Stimulated activated CD4-positive, alpha-beta T cell treated with anti-CD3 and anti-CD28 coated beads, Interleukin-12 subunit alpha, Interleukin-12 subunit beta, amount 100 ng/mL, for 48 hours (primary cell): ENCODE measurements around the gene GJB2.
"Not testable (repeated sequence)": the region's sequence is repeated elsewhere in the genome, so short reads cannot be mapped to it uniquely, and the experiment has no call there.

ENCODE experiments used
- DNase-seq, 3 donors: peaks; one replicate each; pipeline ENCODE4 v3.0.0-alpha.2; 2020; ENCODE audit warnings: low read depth in 2 of 3, low spot score in 1 of 3

The GJB2 gene

GRCh38 chr13:20168396-20168795, 24.3 kb downstream of the GJB2 start:
- no peak for DNase-seq

GRCh38 chr13:20165417-20166257, 27.1 kb downstream of the GJB2 start:
- no peak for DNase-seq

- DNase-seq = no peak
Measured at GRCh38 chr13:20161951-20162300, 30.8 kb downstream of the GJB2 start.

GRCh38 chr13:20161275-20161950, 31.3 kb downstream of the GJB2 start:
- DNase-seq = no peak

- peak in 1 of 3 donors; percentile 46 for DNase-seq
Measured at GRCh38 chr13:20160306-20161274, 32.1 kb downstream of the GJB2 start, which contains the start of gene GJA3. GJA3 (minus strand) TSS chr13:20161052; CDS start chr13:20143288, 17,764 bp downstream.

- no peak for DNase-seq
Measured at GRCh38 chr13:20159646-20160305, 33.0 kb downstream of the GJB2 start.

GRCh38 chr13:20157151-20157796, 35.5 kb downstream of the GJB2 start:
- DNase-seq = no peak

- no peak for DNase-seq
Measured at GRCh38 chr13:20156702-20157101, 36.0 kb downstream of the GJB2 start.

GRCh38 chr13:20153290-20153689, 39.4 kb downstream of the GJB2 start:
- DNase-seq = not testable (repeated sequence)

GRCh38 chr13:20151612-20152011, 41.1 kb downstream of the GJB2 start:
- DNase-seq = no peak

- DNase-seq = no peak
Measured at GRCh38 chr13:20151016-20151415, 41.7 kb downstream of the GJB2 start.

GRCh38 chr13:20150561-20150960, 42.2 kb downstream of the GJB2 start:
- DNase-seq = no peak

- no peak for DNase-seq
Measured at GRCh38 chr13:20149762-20150161, 43.0 kb downstream of the GJB2 start.

- no peak for DNase-seq
Measured at GRCh38 chr13:20148501-20149183, 44.1 kb downstream of the GJB2 start.

- no peak for DNase-seq
Measured at GRCh38 chr13:20146381-20146780, 46.4 kb downstream of the GJB2 start.

GRCh38 chr13:20145521-20145920, 47.2 kb downstream of the GJB2 start:
- no peak for DNase-seq

- no peak for DNase-seq
Measured at GRCh38 chr13:20144141-20144850, 48.4 kb downstream of the GJB2 start.

- no peak for DNase-seq
Measured at GRCh38 chr13:20142927-20143480, 49.7 kb downstream of the GJB2 start.
